Measurements from ENCODE around the gene LAPTM4A. TPM values are rescaled to one million over a fixed set of nuclear protein-coding genes. Genes with fewer than 3 reads are reported as not detected.
A peak's percentile ranks its signal among the peaks of the same experiment; 100 is the strongest.
"Not testable (repeated sequence)": the region's sequence is repeated elsewhere in the genome, so short reads cannot be mapped to it uniquely, and the experiment has no call there.

Gene LAPTM4A
- polyA plus RNA-seq, 2 of the 4 experiments (the other 2 are of a cell fraction) = 275 to 509 TPM

DNA sequence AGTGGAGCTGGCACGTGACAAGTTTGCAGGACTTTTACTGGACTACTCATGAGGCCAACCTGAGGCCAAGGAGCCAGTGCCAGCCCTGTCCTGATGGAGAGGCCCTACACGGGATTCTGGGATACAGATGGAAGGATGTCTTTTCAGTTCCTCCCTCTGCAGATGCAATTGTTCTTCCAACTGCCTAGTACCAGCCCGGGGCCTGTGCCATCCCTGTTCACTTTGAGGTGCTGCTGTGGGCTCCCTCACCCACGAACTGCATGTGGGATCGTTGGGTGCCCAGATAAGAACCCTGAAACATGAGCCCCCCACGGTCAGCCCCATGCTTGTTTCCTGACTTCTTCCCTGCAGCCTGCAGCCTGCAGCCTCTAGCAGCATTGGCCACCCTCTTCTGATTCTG lies 25.3 kb upstream of the LAPTM4A start:
- no peak for DNase-seq (ENCODE audit: low read depth in 1 of 2, low spot score in 1 of 2)
- TF ChIP-seq NFE2L2 (conservative IDR thresholded peaks at IDR 0.05; ENCODE audit: low read length) (no peak), ZSCAN20 (CRISPR knock-in tag; IDR thresholded peaks at IDR 0.05) (no peak)
- H3K4me1 ChIP-seq = peaks cover 22% of the 10 kb centered on the region
- no peak overlapping the region for H3K4me2 ChIP-seq
- ChIA-PET CTCF (interaction anchor here (2.2 kb wide), 1 partner anchor 61 kb away, joined by 9 read pairs; no protein-coding TSS in a partner anchor), POLR2A (no interaction called here)
- ATAC-seq = no peak
- no peaks in the 10 kb centered on the region for H3K9me3 ChIP-seq
- no peak overlapping the region; a peak in 1 of 6 replicates for H3K27ac ChIP-seq
- FAIRE-seq = no peak
- WGBS (ENCODE audit: missing lambda C conversion rate) = 56% methylated on average over 6 of the region's 6 CpGs
- H3K4me3 ChIP-seq = no peak overlapping the region

DNA sequence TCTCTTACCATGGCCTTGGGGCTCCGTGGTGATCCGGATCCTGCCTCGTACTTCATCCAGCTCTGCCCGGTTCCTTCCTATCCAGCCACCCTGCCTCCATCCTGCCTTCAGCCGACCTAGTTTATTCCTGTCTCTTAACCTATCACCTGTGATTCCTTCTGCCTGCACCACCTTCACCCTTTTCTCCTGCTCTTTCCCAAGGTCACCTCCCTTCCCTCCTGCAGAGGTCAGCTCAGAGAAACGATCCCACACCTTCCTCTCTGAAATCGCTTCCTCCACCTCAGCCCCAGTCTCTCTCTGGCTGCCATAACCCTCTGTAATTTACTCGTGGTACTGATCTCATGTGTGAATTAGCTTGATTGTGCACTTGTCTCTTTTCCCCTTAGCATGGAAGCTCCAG lies 23.5 kb upstream of the LAPTM4A start:
- no peak overlapping the region for H3K4me3 ChIP-seq
- ATAC-seq (no peak), DNase-seq (ENCODE audit: low read depth in 1 of 2, low spot score in 1 of 2) (no peak), FAIRE-seq (no peak)
- 77% methylated on average over 8 of the region's 8 CpGs for WGBS (ENCODE audit: missing lambda C conversion rate)
- TF ChIP-seq GATA3 (IDR thresholded peaks at IDR 0.05; ENCODE audit: borderline replicate concordance) = no peak
- TF ChIP-seq JUNB (IDR thresholded peaks at IDR 0.05) = no peak
- TF ChIP-seq, protein P1, sequence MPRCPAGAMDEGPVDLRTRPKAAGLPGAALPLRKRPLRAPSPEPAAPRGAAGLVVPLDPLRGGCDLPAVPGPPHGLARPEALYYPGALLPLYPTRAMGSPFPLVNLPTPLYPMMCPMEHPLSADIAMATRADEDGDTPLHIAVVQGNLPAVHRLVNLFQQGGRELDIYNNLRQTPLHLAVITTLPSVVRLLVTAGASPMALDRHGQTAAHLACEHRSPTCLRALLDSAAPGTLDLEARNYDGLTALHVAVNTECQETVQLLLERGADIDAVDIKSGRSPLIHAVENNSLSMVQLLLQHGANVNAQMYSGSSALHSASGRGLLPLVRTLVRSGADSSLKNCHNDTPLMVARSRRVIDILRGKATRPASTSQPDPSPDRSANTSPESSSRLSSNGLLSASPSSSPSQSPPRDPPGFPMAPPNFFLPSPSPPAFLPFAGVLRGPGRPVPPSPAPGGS (IDR thresholded peaks at IDR 0.05) = no peak
- TF ChIP-seq RAD21 (conservative IDR thresholded peaks at IDR 0.05 in 1 of 2, IDR thresholded peaks at IDR 0.05 in 1 of 2) = no peak
- TF ChIP-seq, protein P2, sequence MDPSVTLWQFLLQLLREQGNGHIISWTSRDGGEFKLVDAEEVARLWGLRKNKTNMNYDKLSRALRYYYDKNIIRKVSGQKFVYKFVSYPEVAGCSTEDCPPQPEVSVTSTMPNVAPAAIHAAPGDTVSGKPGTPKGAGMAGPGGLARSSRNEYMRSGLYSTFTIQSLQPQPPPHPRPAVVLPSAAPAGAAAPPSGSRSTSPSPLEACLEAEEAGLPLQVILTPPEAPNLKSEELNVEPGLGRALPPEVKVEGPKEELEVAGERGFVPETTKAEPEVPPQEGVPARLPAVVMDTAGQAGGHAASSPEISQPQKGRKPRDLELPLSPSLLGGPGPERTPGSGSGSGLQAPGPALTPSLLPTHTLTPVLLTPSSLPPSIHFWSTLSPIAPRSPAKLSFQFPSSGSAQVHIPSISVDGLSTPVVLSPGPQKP (IDR thresholded peaks at IDR 0.05; ENCODE audit: low read depth, low read length) = no peak
- TF ChIP-seq, protein P3, sequence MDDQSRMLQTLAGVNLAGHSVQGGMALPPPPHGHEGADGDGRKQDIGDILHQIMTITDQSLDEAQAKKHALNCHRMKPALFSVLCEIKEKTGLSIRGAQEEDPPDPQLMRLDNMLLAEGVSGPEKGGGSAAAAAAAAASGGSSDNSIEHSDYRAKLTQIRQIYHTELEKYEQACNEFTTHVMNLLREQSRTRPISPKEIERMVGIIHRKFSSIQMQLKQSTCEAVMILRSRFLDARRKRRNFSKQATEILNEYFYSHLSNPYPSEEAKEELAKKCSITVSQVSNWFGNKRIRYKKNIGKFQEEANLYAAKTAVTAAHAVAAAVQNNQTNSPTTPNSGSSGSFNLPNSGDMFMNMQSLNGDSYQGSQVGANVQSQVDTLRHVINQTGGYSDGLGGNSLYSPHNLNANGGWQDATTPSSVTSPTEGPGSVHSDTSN (IDR thresholded peaks at IDR 0.05) = no peak
- TF ChIP-seq RCOR1 (IDR thresholded peaks at IDR 0.05; ENCODE audit: low read depth, low read length) = no peak
- TF ChIP-seq, protein P4, sequence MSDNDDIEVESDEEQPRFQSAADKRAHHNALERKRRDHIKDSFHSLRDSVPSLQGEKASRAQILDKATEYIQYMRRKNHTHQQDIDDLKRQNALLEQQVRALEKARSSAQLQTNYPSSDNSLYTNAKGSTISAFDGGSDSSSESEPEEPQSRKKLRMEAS (IDR thresholded peaks at IDR 0.05) = no peak
- TF ChIP-seq CHD4 (IDR thresholded peaks at IDR 0.05; ENCODE audit: borderline replicate concordance) = no peak
- no peak for TF ChIP-seq SMC3 (IDR thresholded peaks at IDR 0.05)
- no peak for TF ChIP-seq ZFP36 (IDR thresholded peaks at IDR 0.05; ENCODE audit: borderline replicate concordance, partially characterized antibody)
- no peak for TF ChIP-seq HOXB5 (CRISPR knock-in tag; IDR thresholded peaks at IDR 0.05)
- TF ChIP-seq, protein P5, sequence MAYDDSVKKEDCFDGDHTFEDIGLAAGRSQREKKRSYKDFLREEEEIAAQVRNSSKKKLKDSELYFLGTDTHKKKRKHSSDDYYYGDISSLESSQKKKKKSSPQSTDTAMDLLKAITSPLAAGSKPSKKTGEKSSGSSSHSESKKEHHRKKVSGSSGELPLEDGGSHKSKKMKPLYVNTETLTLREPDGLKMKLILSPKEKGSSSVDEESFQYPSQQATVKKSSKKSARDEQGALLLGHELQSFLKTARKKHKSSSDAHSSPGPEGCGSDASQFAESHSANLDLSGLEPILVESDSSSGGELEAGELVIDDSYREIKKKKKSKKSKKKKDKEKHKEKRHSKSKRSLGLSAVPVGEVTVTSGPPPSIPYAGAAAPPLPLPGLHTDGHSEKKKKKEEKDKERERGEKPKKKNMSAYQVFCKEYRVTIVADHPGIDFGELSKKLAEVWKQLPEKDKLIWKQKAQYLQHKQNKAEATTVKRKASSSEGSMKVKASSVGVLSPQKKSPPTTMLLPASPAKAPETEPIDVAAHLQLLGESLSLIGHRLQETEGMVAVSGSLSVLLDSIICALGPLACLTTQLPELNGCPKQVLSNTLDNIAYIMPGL (CRISPR knock-in tag; IDR thresholded peaks at IDR 0.05; ENCODE audit: borderline replicate concordance) = no peak
- TF ChIP-seq FOXS1 (CRISPR knock-in tag; IDR thresholded peaks at IDR 0.05) = no peak
- TF ChIP-seq SREBF2 (IDR thresholded peaks at IDR 0.05) = no peak
- TF ChIP-seq RNF2 (IDR thresholded peaks at IDR 0.05; ENCODE audit: borderline replicate concordance, low read depth) = no peak
- TF ChIP-seq POLR2AphosphoS2 (conservative IDR thresholded peaks at IDR 0.05; ENCODE audit: low read length) = no peak
- H3K9me3 ChIP-seq = no peaks in the 10 kb centered on the region
- peak overlapping the region in 1 of 2 experiments; percentile 88; a peak in 2 of 6 replicates for H3K27ac ChIP-seq
- ChIA-PET CTCF (interaction anchor here (0.7 to 1.9 kb wide), 4 partner anchors 9 to 120 kb away, joined by 3 to 4 read pairs (median 3); no protein-coding TSS in a partner anchor), POLR2A (interaction anchor here (0.7 kb wide), 1 partner anchor 69 kb away, joined by 4 read pairs; no protein-coding TSS in a partner anchor)
- no peak overlapping the region for H3K4me2 ChIP-seq
- peaks cover 40% of the 10 kb centered on the region for H3K4me1 ChIP-seq

DNA sequence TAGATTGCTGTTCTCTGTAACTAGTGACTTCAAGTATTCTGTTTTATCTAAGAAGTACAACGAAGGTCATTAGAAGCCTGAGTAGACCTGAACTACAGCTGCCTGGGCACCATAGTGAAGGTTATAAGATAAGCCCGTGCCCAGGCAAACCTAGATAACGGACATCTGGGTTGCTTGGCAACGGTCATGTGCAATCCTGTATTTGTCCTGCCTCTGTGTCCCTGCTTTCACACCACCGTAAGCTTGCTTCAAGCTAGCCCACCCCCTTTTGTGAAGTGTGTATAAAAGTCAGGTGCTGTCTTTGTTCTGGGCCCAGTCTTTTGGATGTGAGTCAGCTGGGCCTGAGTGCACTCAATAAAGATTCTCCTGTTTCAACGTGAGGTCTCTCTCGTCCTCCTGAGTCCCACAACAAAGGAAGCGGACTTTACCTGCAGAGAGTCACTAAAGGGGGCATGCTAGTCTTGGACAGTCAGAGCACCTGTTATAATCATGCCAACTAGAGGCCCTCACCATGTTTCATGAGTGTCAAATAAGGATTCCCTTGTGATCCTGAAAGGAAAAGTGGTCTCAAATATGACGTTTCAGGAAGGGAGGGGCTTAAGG lies 22.7 kb upstream of the LAPTM4A start:
- H3K4me3 ChIP-seq; H3K4me2 ChIP-seq; ATAC-seq; H3K9me3 ChIP-seq; FAIRE-seq; DNase-seq (ENCODE audit: low read depth in 1 of 2, low spot score in 1 of 2): not testable (repeated sequence)
- H3K4me1 ChIP-seq = peaks cover 40% of the 10 kb centered on the region
- ChIA-PET CTCF (interaction anchor here (0.6 to 1.9 kb wide), 7 partner anchors 10 to 167 kb away, joined by 3 to 6 read pairs (median 4); no protein-coding TSS in a partner anchor), POLR2A (interaction anchor here (1.3 kb wide), 1 partner anchor 22 kb away, joined by 5 read pairs; the partner anchor contains the start of gene LAPTM4A)
- 82% methylated on average over 9 of the region's 9 CpGs for WGBS (ENCODE audit: missing lambda C conversion rate)
- H3K27ac ChIP-seq = peak overlapping the region; percentile 85 to 88; a peak in 4 of 6 replicates

Data from A549 (cell line).